ENCODE data around the gene PHGDH. TPM values are rescaled to one million over a fixed set of nuclear protein-coding genes. Genes with fewer than 3 reads are reported as not detected.

PHGDH gene
- total RNA-seq, 1 experiment from 2014 or later: 592 TPM

GRCh38 chr1:119701659-119702058 is 10.1 kb upstream of the PHGDH start:
- ChIA-PET POLR2A (no interaction called here), CTCF (no interaction called here)
- H3K36me3 Mint-ChIP-seq: peaks cover 27% of the 10 kb centered on the region
- no peak overlapping the region for H3K27ac Mint-ChIP-seq
- no peak for TF ChIP-seq MLX (CRISPR knock-in tag; IDR thresholded peaks at IDR 0.05)
- no peak for TF ChIP-seq NFYB (CRISPR knock-in tag; conservative IDR thresholded peaks at IDR 0.05; ENCODE audit: low read depth)
- TF ChIP-seq ZNF396 (CRISPR knock-in tag; IDR thresholded peaks at IDR 0.05; ENCODE audit: borderline replicate concordance): no peak
- no peak for TF ChIP-seq ZSCAN18 (CRISPR knock-in tag; IDR thresholded peaks at IDR 0.05)
- TF ChIP-seq JAZF1 (CRISPR knock-in tag; IDR thresholded peaks at IDR 0.05): no peak
- no peak for TF ChIP-seq CREM (CRISPR knock-in tag; IDR thresholded peaks at IDR 0.05)
- no peak for TF ChIP-seq ZNF317 (CRISPR knock-in tag; IDR thresholded peaks at IDR 0.05; ENCODE audit: borderline replicate concordance, low read depth)
- TF ChIP-seq ATF1 (CRISPR knock-in tag; IDR thresholded peaks at IDR 0.05): no peak
- TF ChIP-seq TEAD4 (CRISPR knock-in tag; IDR thresholded peaks at IDR 0.05): no peak
- TF ChIP-seq NFATC4 (CRISPR knock-in tag; IDR thresholded peaks at IDR 0.05): no peak
- TF ChIP-seq NFE2L1 (CRISPR knock-in tag; IDR thresholded peaks at IDR 0.05): no peak
- TF ChIP-seq HMGXB4 (CRISPR knock-in tag; IDR thresholded peaks at IDR 0.05): no peak
- TF ChIP-seq NR2C2 (CRISPR knock-in tag; IDR thresholded peaks at IDR 0.05): no peak
- TF ChIP-seq ARID4B (CRISPR knock-in tag; IDR thresholded peaks at IDR 0.05; ENCODE audit: borderline replicate concordance): no peak
- TF ChIP-seq AFF4 (CRISPR knock-in tag; IDR thresholded peaks at IDR 0.05; ENCODE audit: borderline replicate concordance): no peak
- TF ChIP-seq, protein P1, sequence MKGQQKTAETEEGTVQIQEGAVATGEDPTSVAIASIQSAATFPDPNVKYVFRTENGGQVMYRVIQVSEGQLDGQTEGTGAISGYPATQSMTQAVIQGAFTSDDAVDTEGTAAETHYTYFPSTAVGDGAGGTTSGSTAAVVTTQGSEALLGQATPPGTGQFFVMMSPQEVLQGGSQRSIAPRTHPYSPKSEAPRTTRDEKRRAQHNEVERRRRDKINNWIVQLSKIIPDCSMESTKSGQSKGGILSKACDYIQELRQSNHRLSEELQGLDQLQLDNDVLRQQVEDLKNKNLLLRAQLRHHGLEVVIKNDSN (CRISPR knock-in tag; IDR thresholded peaks at IDR 0.05): no peak
- TF ChIP-seq ZNF671 (CRISPR knock-in tag; IDR thresholded peaks at IDR 0.05): no peak
- TF ChIP-seq, protein P2, sequence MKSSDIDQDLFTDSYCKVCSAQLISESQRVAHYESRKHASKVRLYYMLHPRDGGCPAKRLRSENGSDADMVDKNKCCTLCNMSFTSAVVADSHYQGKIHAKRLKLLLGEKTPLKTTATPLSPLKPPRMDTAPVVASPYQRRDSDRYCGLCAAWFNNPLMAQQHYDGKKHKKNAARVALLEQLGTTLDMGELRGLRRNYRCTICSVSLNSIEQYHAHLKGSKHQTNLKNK (CRISPR knock-in tag; IDR thresholded peaks at IDR 0.05): no peak
- no peak for TF ChIP-seq SMAD4 (CRISPR knock-in tag; IDR thresholded peaks at IDR 0.05)
- TF ChIP-seq, protein P3, sequence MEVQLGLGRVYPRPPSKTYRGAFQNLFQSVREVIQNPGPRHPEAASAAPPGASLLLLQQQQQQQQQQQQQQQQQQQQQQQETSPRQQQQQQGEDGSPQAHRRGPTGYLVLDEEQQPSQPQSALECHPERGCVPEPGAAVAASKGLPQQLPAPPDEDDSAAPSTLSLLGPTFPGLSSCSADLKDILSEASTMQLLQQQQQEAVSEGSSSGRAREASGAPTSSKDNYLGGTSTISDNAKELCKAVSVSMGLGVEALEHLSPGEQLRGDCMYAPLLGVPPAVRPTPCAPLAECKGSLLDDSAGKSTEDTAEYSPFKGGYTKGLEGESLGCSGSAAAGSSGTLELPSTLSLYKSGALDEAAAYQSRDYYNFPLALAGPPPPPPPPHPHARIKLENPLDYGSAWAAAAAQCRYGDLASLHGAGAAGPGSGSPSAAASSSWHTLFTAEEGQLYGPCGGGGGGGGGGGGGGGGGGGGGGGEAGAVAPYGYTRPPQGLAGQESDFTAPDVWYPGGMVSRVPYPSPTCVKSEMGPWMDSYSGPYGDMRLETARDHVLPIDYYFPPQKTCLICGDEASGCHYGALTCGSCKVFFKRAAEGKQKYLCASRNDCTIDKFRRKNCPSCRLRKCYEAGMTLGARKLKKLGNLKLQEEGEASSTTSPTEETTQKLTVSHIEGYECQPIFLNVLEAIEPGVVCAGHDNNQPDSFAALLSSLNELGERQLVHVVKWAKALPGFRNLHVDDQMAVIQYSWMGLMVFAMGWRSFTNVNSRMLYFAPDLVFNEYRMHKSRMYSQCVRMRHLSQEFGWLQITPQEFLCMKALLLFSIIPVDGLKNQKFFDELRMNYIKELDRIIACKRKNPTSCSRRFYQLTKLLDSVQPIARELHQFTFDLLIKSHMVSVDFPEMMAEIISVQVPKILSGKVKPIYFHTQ (CRISPR knock-in tag; IDR thresholded peaks at IDR 0.05): no peak
- no peak for ATAC-seq
- H3K4me3 Mint-ChIP-seq: no peak overlapping the region
- H3K9me3 Mint-ChIP-seq: peaks cover 35% of the 10 kb centered on the region
- DNase-seq (ENCODE audit: low spot score): no peak
- peaks cover 16% of the 10 kb centered on the region for H3K27me3 Mint-ChIP-seq (ENCODE audit: low read depth)
- H3K4me1 Mint-ChIP-seq: no peaks in the 10 kb centered on the region
